ENCODE results near the gene SIX3.

Gene SIX3

GRCh38 chr2:44950646-44951045 is 9.1 kb downstream of the SIX3 start:
- H3K36me3 ChIP-seq = no peaks in the 10 kb centered on the region
- TF ChIP-seq CTCF (IDR thresholded peaks at IDR 0.05) = no peak
- H3K9me3 ChIP-seq = no peaks in the 10 kb centered on the region
- no peak overlapping the region for H3K27ac ChIP-seq
- peaks cover 100% of the 10 kb centered on the region for H3K27me3 ChIP-seq
- H3K4me3 ChIP-seq (ENCODE audit: low read depth in 1 of 2, low read length in 1 of 2) = no peak overlapping the region
- peaks cover 7 to 21% of the 10 kb centered on the region in 2 experiments for H3K4me1 ChIP-seq (ENCODE audit: control insufficient read depth in 1 of 2, insufficient read depth in 1 of 2, low read depth in 1 of 2, low read length in 1 of 2)

GRCh38 chr2:44951124-44951523 is 9.6 kb downstream of the SIX3 start:
- TF ChIP-seq CTCF (IDR thresholded peaks at IDR 0.05) = no peak
- peaks cover 100% of the 10 kb centered on the region for H3K27me3 ChIP-seq
- H3K4me3 ChIP-seq (ENCODE audit: low read depth in 1 of 2, low read length in 1 of 2) = no peak overlapping the region
- no peaks in the 10 kb centered on the region for H3K9me3 ChIP-seq
- peaks cover 7 to 24% of the 10 kb centered on the region in 2 experiments for H3K4me1 ChIP-seq (ENCODE audit: control insufficient read depth in 1 of 2, insufficient read depth in 1 of 2, low read depth in 1 of 2, low read length in 1 of 2)
- H3K27ac ChIP-seq = no peak overlapping the region
- no peaks in the 10 kb centered on the region for H3K36me3 ChIP-seq

GRCh38 chr2:44951714-44952113 is 10.2 kb downstream of the SIX3 start:
- Histone ChIP-seq H3K27me3 (peaks cover 100% of the 10 kb centered on the region), H3K27ac (no peak overlapping the region), H3K9me3 (no peaks in the 10 kb centered on the region), H3K4me3 (ENCODE audit: low read depth in 1 of 2, low read length in 1 of 2) (no peak overlapping the region), H3K36me3 (no peaks in the 10 kb centered on the region), H3K4me1 (ENCODE audit: control insufficient read depth in 1 of 2, insufficient read depth in 1 of 2, low read depth in 1 of 2, low read length in 1 of 2) (peaks cover 7 to 24% of the 10 kb centered on the region in 2 experiments)
- TF ChIP-seq CTCF (IDR thresholded peaks at IDR 0.05) = no peak

- Histone ChIP-seq H3K27me3 (peaks cover 100% of the 10 kb centered on the region), H3K4me1 (ENCODE audit: control insufficient read depth in 1 of 2, insufficient read depth in 1 of 2, low read depth in 1 of 2, low read length in 1 of 2) (peaks cover 7 to 24% of the 10 kb centered on the region in 2 experiments)
- TF ChIP-seq CTCF (IDR thresholded peaks at IDR 0.05) = no peak
Observed at GRCh38 chr2:44952143-44952805, 10.8 kb downstream of the SIX3 start.

GRCh38 chr2:44952806-44953498 is 11.4 kb downstream of the SIX3 start:
- no peak overlapping the region for H3K4me3 ChIP-seq (ENCODE audit: low read depth in 1 of 2, low read length in 1 of 2)
- H3K9me3 ChIP-seq = no peaks in the 10 kb centered on the region
- TF ChIP-seq CTCF (IDR thresholded peaks at IDR 0.05) = no peak
- no peaks in the 10 kb centered on the region for H3K36me3 ChIP-seq
- H3K4me1 ChIP-seq (ENCODE audit: control insufficient read depth in 1 of 2, insufficient read depth in 1 of 2, low read depth in 1 of 2, low read length in 1 of 2) = peaks cover 7 to 24% of the 10 kb centered on the region in 2 experiments
- H3K27ac ChIP-seq = no peak overlapping the region
- peaks cover 100% of the 10 kb centered on the region for H3K27me3 ChIP-seq

More at GRCh38 chr2:44952143-44952805, 10.8 kb downstream of the SIX3 start:
- Histone ChIP-seq H3K9me3 (no peaks in the 10 kb centered on the region), H3K36me3 (no peaks in the 10 kb centered on the region), H3K4me3 (ENCODE audit: low read depth in 1 of 2, low read length in 1 of 2) (no peak overlapping the region), H3K27ac (no peak overlapping the region)
